ES-I3 (cell line): Measurements from ENCODE around the gene IGFBP4.

ENCODE experiments used
- H3K36me3 ChIP-seq: 2 replicates; pipeline ENCODE4 v1.6.1; 2013; ENCODE audit warnings: mild to moderate bottlenecking, low read length, control low read depth, moderate library complexity; ENCODE audit not compliant: insufficient read depth
- H3K4me1 ChIP-seq: 2 replicates; pipeline ENCODE4 v1.6.1; 2013; ENCODE audit warnings: mild to moderate bottlenecking, control low read depth, low read length; ENCODE audit not compliant: insufficient read depth
- H3K9ac ChIP-seq: 2 replicates; pipeline ENCODE4 v1.6.1; 2013; ENCODE audit warnings: low read depth, mild to moderate bottlenecking, low read length, moderate library complexity
- H3K9me3 ChIP-seq: 2 replicates; pipeline ENCODE4 v1.6.1; 2013; ENCODE audit warnings: mild to moderate bottlenecking, low read length, moderate library complexity; ENCODE audit not compliant: control insufficient read depth, insufficient read depth

Gene IGFBP4

GRCh38 chr17:40443988-40444899 lies 994 bp downstream of the IGFBP4 start:
- Histone ChIP-seq H3K9me3 (no peaks in the 10 kb centered on the region), H3K9ac (peak overlapping the region; percentile 67), H3K36me3 (no peaks in the 10 kb centered on the region), H3K4me1 (peaks cover 19% of the 10 kb centered on the region)

- H3K4me1 ChIP-seq: peaks cover 19% of the 10 kb centered on the region
- no peaks in the 10 kb centered on the region for H3K36me3 ChIP-seq
- no peaks in the 10 kb centered on the region for H3K9me3 ChIP-seq
- peak overlapping the region; percentile 67; the same call in 1 of the 2 replicates for H3K9ac ChIP-seq
Measured at GRCh38 chr17:40445751-40446468, 2.7 kb downstream of the IGFBP4 start.

GRCh38 chr17:40447148-40447644 lies 3.9 kb downstream of the IGFBP4 start:
- Histone ChIP-seq H3K4me1 (peaks cover 19% of the 10 kb centered on the region), H3K9me3 (no peaks in the 10 kb centered on the region), H3K9ac (no peak overlapping the region), H3K36me3 (no peaks in the 10 kb centered on the region)

- H3K4me1 ChIP-seq: peaks cover 19% of the 10 kb centered on the region
- H3K9ac ChIP-seq: no peak overlapping the region
- no peaks in the 10 kb centered on the region for H3K36me3 ChIP-seq
- no peaks in the 10 kb centered on the region for H3K9me3 ChIP-seq
Measured at GRCh38 chr17:40447806-40448205, 4.6 kb downstream of the IGFBP4 start.

GRCh38 chr17:40448213-40448638 lies 5.0 kb downstream of the IGFBP4 start:
- H3K36me3 ChIP-seq: no peaks in the 10 kb centered on the region; the same call in 1 of the 2 replicates
- H3K4me1 ChIP-seq: peaks cover 19% of the 10 kb centered on the region
- H3K9me3 ChIP-seq: no peaks in the 10 kb centered on the region
- H3K9ac ChIP-seq: no peak overlapping the region

- Histone ChIP-seq H3K9ac (no peak overlapping the region), H3K4me1 (peaks cover 19% of the 10 kb centered on the region), H3K36me3 (no peaks in the 10 kb centered on the region; the same call in 1 of the 2 replicates), H3K9me3 (no peaks in the 10 kb centered on the region)
Measured at GRCh38 chr17:40448639-40449261, 5.5 kb downstream of the IGFBP4 start.

- H3K9me3 ChIP-seq: no peaks in the 10 kb centered on the region
- H3K9ac ChIP-seq: no peak overlapping the region
- peaks cover 16% of the 10 kb centered on the region for H3K4me1 ChIP-seq
Measured at GRCh38 chr17:40450175-40450574, 6.9 kb downstream of the IGFBP4 start.

GRCh38 chr17:40451420-40451819 lies 8.2 kb downstream of the IGFBP4 start:
- peaks cover 6% of the 10 kb centered on the region for H3K36me3 ChIP-seq
- H3K4me1 ChIP-seq: peaks cover 10% of the 10 kb centered on the region
- H3K9me3 ChIP-seq: no peaks in the 10 kb centered on the region

More at GRCh38 chr17:40450175-40450574, 6.9 kb downstream of the IGFBP4 start:
- peaks cover 4% of the 10 kb centered on the region for H3K36me3 ChIP-seq

GRCh38 chr17:40452216-40452787 lies 9.1 kb downstream of the IGFBP4 start:
- no peaks in the 10 kb centered on the region for H3K9me3 ChIP-seq
- H3K36me3 ChIP-seq: peaks cover 15% of the 10 kb centered on the region
- no peak overlapping the region for H3K9ac ChIP-seq
- peaks cover 4% of the 10 kb centered on the region for H3K4me1 ChIP-seq

More at GRCh38 chr17:40451420-40451819, 8.2 kb downstream of the IGFBP4 start:
- no peak overlapping the region for H3K9ac ChIP-seq

- H3K9ac ChIP-seq: no peak overlapping the region
- H3K36me3 ChIP-seq: peaks cover 16% of the 10 kb centered on the region
- no peaks in the 10 kb centered on the region for H3K9me3 ChIP-seq
- H3K4me1 ChIP-seq: peaks cover 9% of the 10 kb centered on the region
Measured at GRCh38 chr17:40452921-40453378, 9.7 kb downstream of the IGFBP4 start.

- H3K36me3 ChIP-seq: peaks cover 16% of the 10 kb centered on the region
- no peaks in the 10 kb centered on the region for H3K9me3 ChIP-seq
- H3K4me1 ChIP-seq: peaks cover 18% of the 10 kb centered on the region
- H3K9ac ChIP-seq: no peak overlapping the region
Measured at GRCh38 chr17:40453881-40454612, 10.8 kb downstream of the IGFBP4 start.

GRCh38 chr17:40454613-40454995 lies 11.4 kb downstream of the IGFBP4 start:
- peaks cover 18% of the 10 kb centered on the region for H3K4me1 ChIP-seq
- peaks cover 16% of the 10 kb centered on the region for H3K36me3 ChIP-seq
- H3K9ac ChIP-seq: no peak overlapping the region
- H3K9me3 ChIP-seq: no peaks in the 10 kb centered on the region

GRCh38 chr17:40456396-40456951 lies 13.2 kb downstream of the IGFBP4 start:
- H3K36me3 ChIP-seq: peaks cover 16% of the 10 kb centered on the region
- H3K9ac ChIP-seq: no peak overlapping the region
- H3K9me3 ChIP-seq: no peaks in the 10 kb centered on the region
- H3K4me1 ChIP-seq: peaks cover 24% of the 10 kb centered on the region
